HUES6 (cell line): ENCODE results near the gene NOC2L.
"Not testable (repeated sequence)": the region's sequence is repeated elsewhere in the genome, so short reads cannot be mapped to it uniquely, and the experiment has no call there.

Source experiments
- H3K27ac ChIP-seq: 2 replicates; pipeline ENCODE4 v1.7.0; 2013; ENCODE audit warnings: low read depth, mild to moderate bottlenecking, low read length, inconsistent platforms
- H3K27me3 ChIP-seq: 2 replicates; pipeline ENCODE4 v1.6.1; 2013; ENCODE audit warnings: low read length; ENCODE audit not compliant: control insufficient read depth, insufficient read depth
- H3K36me3 ChIP-seq: 2 replicates; pipeline ENCODE4 v1.6.1; 2013; ENCODE audit warnings: low read length; ENCODE audit not compliant: control insufficient read depth, insufficient read depth
- H3K4me1 ChIP-seq: 2 replicates; pipeline ENCODE4 v1.6.1; 2013; ENCODE audit warnings: low read length; ENCODE audit not compliant: control insufficient read depth, insufficient read depth
- H3K4me3 ChIP-seq: 2 replicates; pipeline ENCODE4 v1.5.1; 2013; ENCODE audit warnings: low read depth, low read length
- H3K9ac ChIP-seq: one replicate; pipeline ENCODE4 v1.6.1; 2013; ENCODE audit warnings: mild to moderate bottlenecking, low read length
- H3K9me3 ChIP-seq: 2 replicates; pipeline ENCODE4 v1.6.1; 2013; ENCODE audit warnings: low read depth, low read length; ENCODE audit not compliant: control insufficient read depth, insufficient read depth

NOC2L gene

DNA sequence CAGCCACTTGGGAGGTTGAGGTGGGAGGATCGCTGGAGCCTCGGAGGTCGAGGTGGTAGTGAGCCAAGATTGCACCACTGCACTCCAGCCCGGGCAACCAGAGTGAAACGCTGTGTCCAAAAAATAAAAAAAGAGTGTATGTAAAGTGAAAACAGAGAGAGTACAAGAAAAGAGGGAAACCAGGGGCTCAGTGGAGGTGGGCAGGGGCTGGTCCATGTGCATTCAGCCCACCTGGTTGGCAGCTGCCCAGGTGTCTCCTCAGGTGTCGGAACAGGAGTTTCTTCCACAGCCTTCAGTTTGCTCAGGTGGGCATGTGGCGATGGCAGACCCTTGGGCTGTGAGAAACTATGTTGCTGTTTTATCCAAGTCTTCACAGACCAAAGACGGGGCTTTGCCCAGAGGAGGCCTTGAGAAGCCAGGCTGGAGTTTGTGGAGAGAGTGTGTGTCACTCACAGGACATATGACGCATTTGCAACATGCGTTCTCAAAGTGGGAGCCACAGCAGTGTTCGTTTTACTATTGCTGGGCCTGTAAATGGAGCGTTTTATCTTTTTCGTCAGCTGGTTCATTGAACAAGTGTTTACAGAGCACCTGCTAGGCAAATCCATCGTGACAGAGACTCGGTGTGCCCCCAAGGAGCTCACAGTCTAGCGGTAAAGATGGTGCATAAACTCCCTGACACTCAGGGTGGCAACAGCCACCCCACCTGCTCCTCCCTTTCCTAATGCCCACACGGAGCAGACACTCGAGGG, 57.8 kb downstream of the NOC2L start:
- Histone ChIP-seq H3K36me3 (no peaks in the 10 kb centered on the region), H3K4me1 (peaks cover 3% of the 10 kb centered on the region), H3K4me3 (no peak overlapping the region), H3K9me3 (no peaks in the 10 kb centered on the region), H3K9ac (no peak overlapping the region), H3K27ac (no peak overlapping the region), H3K27me3 (peaks cover 89% of the 10 kb centered on the region)

DNA sequence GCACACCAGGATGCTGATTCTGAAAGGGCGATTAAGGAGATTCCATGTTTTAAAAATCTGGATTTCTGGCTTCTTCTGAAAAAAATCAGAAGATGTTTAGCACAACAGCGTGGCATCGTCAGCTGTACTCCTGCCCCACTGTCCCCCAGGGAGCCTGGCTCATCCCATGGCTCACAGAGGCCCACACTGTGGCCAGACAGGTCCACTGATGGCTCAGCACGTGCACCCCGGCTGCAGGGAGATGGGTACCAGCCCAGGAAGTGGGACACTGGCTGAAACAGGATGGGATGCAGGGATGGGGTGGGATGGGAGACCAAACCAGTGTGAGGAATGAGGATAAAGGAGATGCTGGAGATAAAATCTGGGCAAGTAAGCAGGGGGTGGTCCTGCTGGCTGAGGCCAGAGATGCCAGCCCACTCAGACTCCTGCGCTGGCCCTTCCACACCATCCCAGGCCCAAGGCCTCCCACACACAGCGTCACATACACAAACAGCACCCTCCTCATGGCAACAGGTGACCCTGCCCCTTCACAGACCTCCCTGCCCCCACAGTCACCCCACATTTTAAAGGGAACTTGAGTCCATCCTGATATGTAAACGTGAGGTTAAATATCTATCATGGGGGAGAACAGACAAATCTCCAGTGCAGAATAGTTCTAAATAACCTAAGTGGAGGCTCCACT, 59.3 kb downstream of the NOC2L start:
- Histone ChIP-seq H3K9ac (no peak overlapping the region), H3K27ac (no peak overlapping the region), H3K36me3 (no peaks in the 10 kb centered on the region), H3K27me3 (peaks cover 79% of the 10 kb centered on the region), H3K4me1 (no peaks in the 10 kb centered on the region), H3K9me3 (no peaks in the 10 kb centered on the region), H3K4me3 (no peak overlapping the region)

DNA sequence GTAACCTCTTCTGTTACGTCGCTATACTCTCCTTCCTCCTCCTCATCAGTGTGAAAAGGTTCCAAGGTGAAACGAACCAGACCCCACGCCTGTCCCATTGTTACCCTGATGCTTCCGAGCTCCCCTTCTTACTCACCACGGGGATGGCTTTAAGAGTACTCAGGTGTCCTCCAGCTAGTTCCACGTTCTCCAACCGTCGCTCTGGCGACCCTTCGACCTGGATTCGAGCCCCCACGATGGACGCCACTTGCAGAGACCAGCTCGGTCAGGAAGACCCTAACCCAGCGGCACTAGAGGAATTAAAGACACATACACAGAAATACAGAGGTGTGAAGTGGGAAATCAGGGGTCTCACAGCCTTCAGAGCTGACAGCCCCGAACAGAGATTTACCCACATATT, 61.1 kb downstream of the NOC2L start:
- not testable (repeated sequence) for H3K4me1 ChIP-seq, H3K27ac ChIP-seq, H3K4me3 ChIP-seq, H3K9ac ChIP-seq, H3K9me3 ChIP-seq, H3K36me3 ChIP-seq
- peaks cover 69% of the 10 kb centered on the region for H3K27me3 ChIP-seq

DNA sequence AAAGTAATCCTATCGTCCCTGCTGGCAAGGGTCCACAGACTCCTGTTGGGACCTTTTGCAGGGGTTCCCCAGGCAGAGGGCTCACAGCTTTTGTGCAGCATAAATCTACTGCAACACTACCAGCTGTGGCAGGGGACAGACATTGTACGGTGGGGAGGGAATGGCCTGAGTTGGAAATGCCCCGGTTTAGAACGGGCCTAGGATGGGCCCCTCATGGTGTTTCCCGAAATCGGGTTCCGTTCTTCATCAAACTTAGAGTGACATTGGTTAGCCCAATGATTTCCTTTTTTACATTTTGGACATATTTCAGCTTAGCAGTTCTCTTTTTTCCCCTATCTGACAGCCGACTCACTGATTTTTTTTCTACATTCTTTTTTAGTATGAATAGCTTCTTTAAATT, 61.8 kb downstream of the NOC2L start:
- H3K9me3 ChIP-seq = no peaks in the 10 kb centered on the region
- no peak overlapping the region for H3K27ac ChIP-seq
- H3K36me3 ChIP-seq = no peaks in the 10 kb centered on the region
- H3K4me3 ChIP-seq = no peak overlapping the region
- no peaks in the 10 kb centered on the region for H3K4me1 ChIP-seq
- H3K27me3 ChIP-seq = peaks cover 62% of the 10 kb centered on the region
- no peak overlapping the region for H3K9ac ChIP-seq
